PC-9 (cell line): ENCODE data around the gene EHBP1. TPM values are rescaled to one million over a fixed set of nuclear protein-coding genes. Genes with fewer than 3 reads are reported as not detected.
A peak's percentile ranks its signal among the peaks of the same experiment; 100 is the strongest.

Experiments
- BruUV-seq: library from RNA; stranded (reverse); fragments of 400-500 nt; replicated peaks from 2 replicates; lab custom pipeline; 2021; lab: Mats Ljungman, UMichigan
- CTCF ChIA-PET: fragments of 300-600 bp; sonication (Branson Sonifier 250); formaldehyde crosslinking; loops from one replicate; lab custom pipeline; 2022; ENCODE audit warnings: antibody characterized with exemption; lab: Charles Lee
- POLR2A ChIA-PET: fragments of 300-600 bp; sonication (Branson Sonifier 250); formaldehyde crosslinking; loops from one replicate; lab custom pipeline; 2022; ENCODE audit warnings: antibody characterized with exemption; ENCODE audit not compliant: unreplicated experiment; lab: Charles Lee
- DNase-seq, 2 experiments: peaks; one replicate each; pipeline versions ENCODE4 v3.0.0 to v3.0.0-alpha.2; 2015 to 2022; ENCODE audit warnings: mixed read lengths in 1 of 2
- H2AFZ ChIP-seq: fragments of 200-600 bp; sonication (generic); 2 replicates; pipeline ENCODE4 v1.8.1; 2017; ENCODE audit warnings: antibody characterized with exemption
- H3F3A ChIP-seq: fragments of 200-600 bp; sonication (generic); 2 replicates; pipeline ENCODE4 v1.8.1; 2017; ENCODE audit warnings: antibody characterized with exemption, mild to moderate bottlenecking, low read depth; ENCODE audit not compliant: insufficient read depth
- H3K27ac ChIP-seq: fragments of 200-600 bp; sonication (generic); 2 replicates; pipeline ENCODE4 v1.6.1; 2016; ENCODE audit warnings: mixed run types
- H3K27me3 ChIP-seq: fragments of 200-600 bp; sonication (generic); 2 replicates; pipeline ENCODE4 v1.6.1; 2016; ENCODE audit warnings: low read depth, mixed run types; ENCODE audit not compliant: insufficient read depth
- H3K36me3 ChIP-seq: fragments of 200-600 bp; sonication (generic); 2 replicates; pipeline ENCODE4 v1.6.1; 2016; ENCODE audit warnings: low read depth, mixed run types
- H3K4me1 ChIP-seq: fragments of 200-600 bp; sonication (generic); replicated peaks from 2 replicates; pipeline ENCODE4 v1.6.1; 2016; ENCODE audit warnings: mixed run types; ENCODE audit not compliant: insufficient read depth
- H3K4me2 ChIP-seq: fragments of 200-600 bp; sonication (generic); 2 replicates; pipeline ENCODE4 v1.6.1; 2017; ENCODE audit warnings: mixed run types
- H3K4me3 ChIP-seq: fragments of 200-600 bp; sonication (generic); 2 replicates; pipeline ENCODE4 v1.6.1; 2016; ENCODE audit warnings: mixed run types
- H3K79me2 ChIP-seq: fragments of 200-600 bp; sonication (generic); 2 replicates; pipeline ENCODE4 v1.6.1; 2017; ENCODE audit warnings: low read depth, mixed run types
- H3K9me2 ChIP-seq: fragments of 200-600 bp; sonication (generic); 2 replicates; pipeline ENCODE4 v1.8.1; 2017; ENCODE audit warnings: mild to moderate bottlenecking; ENCODE audit not compliant: insufficient read depth
- H3K9me3 ChIP-seq: fragments of 200-600 bp; sonication (generic); 2 replicates; pipeline ENCODE4 v1.8.1; 2016; ENCODE audit warnings: low read depth; ENCODE audit not compliant: insufficient read depth
- H4K20me1 ChIP-seq: fragments of 200-600 bp; sonication (generic); 2 replicates; pipeline ENCODE4 v1.8.1; 2017; ENCODE audit not compliant: insufficient read depth
- CTCF ChIP-seq: fragments of 200-600 bp; sonication (generic); conservative IDR thresholded peaks from 2 replicates; pipeline ENCODE4 v1.6.1; 2017; ENCODE audit warnings: mixed run types, antibody characterized with exemption, mild to moderate bottlenecking, moderate library complexity
- EZH2 ChIP-seq: fragments of 200-600 bp; sonication (generic); IDR thresholded peaks from 2 replicates; pipeline ENCODE4 v1.8.0; 2017; ENCODE audit warnings: antibody characterized with exemption, low read depth
- intact Hi-C: fragments of 100-400 bp; cut with micrococcal nuclease; formaldehyde crosslinking; loops from one replicate; pipeline ENCODE4 v1.10.0; 2022; ENCODE audit not compliant: unreplicated experiment
- total RNA-seq: library from RNA; stranded (reverse); gene quantifications from 2 replicates; pipeline ENCODE4 v1.2.3, GENCODE V29; 2021

Gene EHBP1
- total RNA-seq, 1 experiment from 2014 or later = 100 TPM

- Histone ChIP-seq H3K4me2 (no peak overlapping the region), H2AFZ (no peak overlapping the region)
- TF ChIP-seq CTCF (no peak), EZH2 (no peak)
Measured at GRCh38 chr2:62663411-62663810, 42.1 kb upstream of the EHBP1 start.

GRCh38 chr2:62663920-62664795, 41.4 kb upstream of the EHBP1 start:
- no peaks in the 10 kb centered on the region for H3K27me3 ChIP-seq
- no peak overlapping the region for H3K4me3 ChIP-seq
- no peak overlapping the region for H2AFZ ChIP-seq
- CTCF ChIA-PET = no interaction called here
- TF ChIP-seq EZH2 (no peak), CTCF (no peak)
- H3K4me2 ChIP-seq = no peak overlapping the region; the same call in 1 of the 2 replicates
- peak in 1 of 2 experiments; percentile 36 for DNase-seq
- H4K20me1 ChIP-seq = no peaks in the 10 kb centered on the region
- no peaks in the 10 kb centered on the region for H3K79me2 ChIP-seq
- no TSS peak for BruUV-seq
- H3F3A ChIP-seq = peaks cover 21% of the 10 kb centered on the region
- intact Hi-C loops = no loop called here
- H3K4me1 ChIP-seq = peaks cover 54% of the 10 kb centered on the region
- H3K9me2 ChIP-seq = no peaks in the 10 kb centered on the region
- peaks cover 5% of the 10 kb centered on the region; the same call in 1 of the 2 replicates for H3K9me3 ChIP-seq
- no peaks in the 10 kb centered on the region for H3K36me3 ChIP-seq
- POLR2A ChIA-PET = interaction anchor here (0.5 to 0.7 kb wide), 2 partner anchors 86 to 412 kb away, joined by 3 read pairs; no protein-coding TSS in a partner anchor
- no peak overlapping the region; the same call in 1 of the 2 replicates for H3K27ac ChIP-seq

More at GRCh38 chr2:62663411-62663810, 42.1 kb upstream of the EHBP1 start:
- peaks cover 5% of the 10 kb centered on the region; the same call in 1 of the 2 replicates for H3K9me3 ChIP-seq
- no peaks in the 10 kb centered on the region for H3K36me3 ChIP-seq
- H3K9me2 ChIP-seq = no peaks in the 10 kb centered on the region
- H3K4me1 ChIP-seq = peaks cover 62% of the 10 kb centered on the region
- H3K4me3 ChIP-seq = no peak overlapping the region
- intact Hi-C loops = no loop called here
- CTCF ChIA-PET = no interaction called here
- H3K79me2 ChIP-seq = no peaks in the 10 kb centered on the region
- no peaks in the 10 kb centered on the region for H4K20me1 ChIP-seq
- POLR2A ChIA-PET = interaction anchor here (0.7 kb wide), 1 partner anchor 413 kb away, joined by 3 read pairs; no protein-coding TSS in a partner anchor
- peaks cover 23% of the 10 kb centered on the region for H3F3A ChIP-seq
- no peaks in the 10 kb centered on the region for H3K27me3 ChIP-seq
- BruUV-seq = no TSS peak
- H3K27ac ChIP-seq = no peak overlapping the region
- DNase-seq = no peak

- POLR2A ChIA-PET = no interaction called here
- no peaks in the 10 kb centered on the region for H4K20me1 ChIP-seq
- no peak overlapping the region for H3K4me3 ChIP-seq
- H3K27ac ChIP-seq = no peak overlapping the region
- no peaks in the 10 kb centered on the region for H3K27me3 ChIP-seq
- H3F3A ChIP-seq = peaks cover 10% of the 10 kb centered on the region
- intact Hi-C loops = no loop called here
- H2AFZ ChIP-seq = no peak overlapping the region
- peaks cover 41% of the 10 kb centered on the region for H3K4me1 ChIP-seq
- H3K36me3 ChIP-seq = no peaks in the 10 kb centered on the region
- peaks cover 5% of the 10 kb centered on the region; the same call in 1 of the 2 replicates for H3K9me3 ChIP-seq
- DNase-seq = no peak
- no peak overlapping the region for H3K4me2 ChIP-seq
- CTCF ChIA-PET = no interaction called here
- TF ChIP-seq EZH2 = no peak
- no TSS peak for BruUV-seq
- H3K9me2 ChIP-seq = no peaks in the 10 kb centered on the region
- no peaks in the 10 kb centered on the region for H3K79me2 ChIP-seq
Measured at GRCh38 chr2:62665446-62665845, 40.1 kb upstream of the EHBP1 start.
